Right lobe of liver (tissue), 6 donors: Measurements from ENCODE around the gene PCSK6. TPM values are rescaled to one million over a fixed set of nuclear protein-coding genes. Genes with fewer than 3 reads are reported as not detected.

Source experiments
- ATAC-seq, 4 donors: fragments of 200-7000 bp; cut with Tn5 transposase; one replicate each; pipeline ENCODE4 v1.9.1; 2020; ENCODE audit warnings: mild to moderate bottlenecking in 4 of 4, moderate library complexity in 4 of 4
- DNase-seq, 3 donors: peaks; one replicate each; pipeline ENCODE4 v3.0.0-alpha.2; 2020
- H3K27ac ChIP-seq, 3 donors: fragments of 200-600 bp; one replicate each; pipeline ENCODE4 v1.8.0; 2022
- H3K27me3 ChIP-seq, 2 donors: fragments of 200-600 bp; one replicate each; pipeline ENCODE4 v1.8.0; 2022
- H3K36me3 ChIP-seq, 4 donors: fragments of 200-600 bp; sonication (generic) in 1 of 4; one replicate each; pipeline versions ENCODE4 v1.5.1 to v1.8.0; 2017 to 2022; ENCODE audit warnings: control low read depth in 1 of 4
- H3K4me1 ChIP-seq, 4 donors: fragments of 200-600 bp; sonication (generic) in 1 of 4; one replicate each; pipeline versions ENCODE4 v1.5.1 to v1.8.0; 2017 to 2022; ENCODE audit warnings: control low read depth in 1 of 4
- H3K4me3 ChIP-seq, 3 donors: fragments of 200-600 bp; one replicate each; pipeline ENCODE4 v1.8.0; 2022
- H3K9me3 ChIP-seq, 4 donors: fragments of 200-600 bp; sonication (generic) in 1 of 4; one replicate each; pipeline versions ENCODE4 v1.5.1 to v1.8.0; 2017 to 2022; ENCODE audit warnings: control low read depth in 1 of 4
- POLR2A ChIP-seq: fragments of 450-650 bp; IDR thresholded peaks from one replicate; pipeline ENCODE4 v1.6.1; 2017; ENCODE audit warnings: antibody characterized with exemption, mild to moderate bottlenecking
- WGBS: methylation state at CpG from one replicate; pipeline ENCODE4 v1.1.6; 2018; ENCODE audit warnings: low coverage, low lambda C conversion rate; ENCODE audit not compliant: insufficient coverage; ENCODE audit errors: missing lambda C conversion rate; 5-methylcytosine and 5-hydroxymethylcytosine counted together
- intact Hi-C, 2 donors: fragments of 100-400 bp; cut with DNase I; formaldehyde crosslinking; loops; one replicate each; pipeline versions ENCODE4 v1.11.2 to v1.14.1; 2022
- total RNA-seq, 6 experiments: library from RNA; depleted of rRNA in 2 of 6; stranded (reverse); fragments of >200 nt in 2 of 6; fragmentation: NEBNext Ultra II Directional in 3 of 6; extraction: Animal tissue kit (Norgen Biotek cat#: 25700) in 3 of 6; gene quantifications; one replicate each; pipeline versions ENCODE4 v1.1.0 to v1.2.4, GENCODE V29; 2016 to 2023
- TF ChIP-seq, protein P1 (sequence below), 4 donors: fragments of 200-600 bp in 3 of 4; fragments of 450-650 bp in 1 of 4; IDR thresholded peaks; one replicate each; pipeline versions ENCODE4 v1.5.1 to v1.8.0; 2016 to 2022; ENCODE audit warnings: antibody characterized with exemption in 4 of 4, mild to moderate bottlenecking in 2 of 4
- donor health status: DM: no; HTN: yes; CAD: no.
- donor health status: DM: no; HTN: no; CAD: no.
- donor health status: DM: no; HTN: no; CAD: no.
- donor health status: DM: no; HTN: yes; CAD: no.
- donor health status: DM: no; HTN: yes; CAD: no.

The PCSK6 gene
- total RNA-seq, 6 experiments from 2014 or later: 165 to 218 (median 207) TPM

GRCh38 chr15:101453123-101454120, 36.1 kb downstream of the PCSK6 start:
- TF ChIP-seq, protein P1, sequence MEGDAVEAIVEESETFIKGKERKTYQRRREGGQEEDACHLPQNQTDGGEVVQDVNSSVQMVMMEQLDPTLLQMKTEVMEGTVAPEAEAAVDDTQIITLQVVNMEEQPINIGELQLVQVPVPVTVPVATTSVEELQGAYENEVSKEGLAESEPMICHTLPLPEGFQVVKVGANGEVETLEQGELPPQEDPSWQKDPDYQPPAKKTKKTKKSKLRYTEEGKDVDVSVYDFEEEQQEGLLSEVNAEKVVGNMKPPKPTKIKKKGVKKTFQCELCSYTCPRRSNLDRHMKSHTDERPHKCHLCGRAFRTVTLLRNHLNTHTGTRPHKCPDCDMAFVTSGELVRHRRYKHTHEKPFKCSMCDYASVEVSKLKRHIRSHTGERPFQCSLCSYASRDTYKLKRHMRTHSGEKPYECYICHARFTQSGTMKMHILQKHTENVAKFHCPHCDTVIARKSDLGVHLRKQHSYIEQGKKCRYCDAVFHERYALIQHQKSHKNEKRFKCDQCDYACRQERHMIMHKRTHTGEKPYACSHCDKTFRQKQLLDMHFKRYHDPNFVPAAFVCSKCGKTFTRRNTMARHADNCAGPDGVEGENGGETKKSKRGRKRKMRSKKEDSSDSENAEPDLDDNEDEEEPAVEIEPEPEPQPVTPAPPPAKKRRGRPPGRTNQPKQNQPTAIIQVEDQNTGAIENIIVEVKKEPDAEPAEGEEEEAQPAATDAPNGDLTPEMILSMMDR (IDR thresholded peaks at IDR 0.05): peak in 2 of 4 donors; percentile 11 to 18
- TF ChIP-seq POLR2A: peak; percentile 50
- H3K9me3 ChIP-seq: no peaks in the 10 kb centered on the region
- peak; percentile 45 to 74 (median 60) for ATAC-seq

DNA sequence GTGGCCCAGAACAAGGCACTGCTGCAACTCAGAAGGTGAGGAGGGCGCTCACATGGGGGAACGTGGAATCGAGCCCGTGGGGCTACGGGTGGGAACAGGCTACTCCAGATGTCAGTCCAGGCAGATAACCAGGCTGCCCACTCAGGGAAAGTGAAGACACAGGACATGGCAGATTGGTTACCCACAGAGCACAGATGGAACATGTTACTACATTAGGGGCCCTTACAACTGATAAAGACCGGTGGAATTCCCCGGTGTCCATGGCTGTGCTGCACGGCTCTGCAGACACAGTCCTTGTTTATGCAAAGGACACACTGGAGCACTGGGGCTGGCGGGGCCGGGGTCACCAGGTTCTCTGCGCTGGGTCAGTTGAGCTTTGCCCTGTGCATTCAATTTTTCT, 36.9 kb downstream of the PCSK6 start:
- H3K27ac ChIP-seq: peak overlapping the region; percentile 74 to 98 (median 92)
- no peaks in the 10 kb centered on the region for H3K9me3 ChIP-seq
- WGBS: 36% methylated on average over 8 of the region's 11 CpGs
- ATAC-seq (peak; percentile 6 to 49 (median 34)), DNase-seq (peak in 1 of 3 donors; percentile 59)
- H3K27me3 ChIP-seq: no peaks in the 10 kb centered on the region
- no peak for TF ChIP-seq POLR2A
- TF ChIP-seq, protein P1 (IDR thresholded peaks at IDR 0.05): no peak
- no peak overlapping the region for H3K4me3 ChIP-seq
- peaks cover 0 to 82% (median 39%) of the 10 kb centered on the region in 4 donors for H3K4me1 ChIP-seq
- H3K36me3 ChIP-seq: peaks cover 0 to 6% (median 2%) of the 10 kb centered on the region in 4 donors
- intact Hi-C loops: no loop called here

More at GRCh38 chr15:101453123-101454120, 36.1 kb downstream of the PCSK6 start:
- peak in 2 of 3 donors; percentile 80 to 81 for DNase-seq
- Histone ChIP-seq H3K36me3 (peaks cover 0 to 6% (median 2%) of the 10 kb centered on the region in 4 donors), H3K4me1 (peaks cover 0 to 73% (median 35%) of the 10 kb centered on the region in 4 donors), H3K27me3 (no peaks in the 10 kb centered on the region), H3K4me3 (no peak overlapping the region), H3K27ac (peak overlapping the region; percentile 74 to 98 (median 92))
- 60% methylated on average over 8 of the region's 20 CpGs for WGBS
- intact Hi-C loops: no loop called here

DNA sequence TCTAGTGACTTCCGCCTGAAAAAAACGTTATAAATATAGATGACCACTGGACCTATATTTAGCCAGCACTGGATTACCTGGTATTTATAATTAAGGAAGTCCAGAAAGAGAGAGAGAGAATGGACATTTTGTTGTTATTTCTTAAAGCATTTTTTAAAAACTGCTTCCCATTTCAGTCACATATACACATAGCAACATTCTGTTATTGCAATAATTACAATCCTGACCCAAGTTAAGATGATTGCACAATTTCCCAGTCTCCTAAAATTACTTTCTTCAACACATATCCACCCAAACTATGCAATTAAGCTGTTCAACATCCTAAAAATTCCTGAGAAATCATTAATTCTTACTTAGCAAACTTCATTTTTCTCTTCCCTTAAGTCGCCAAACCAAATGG, 37.7 kb downstream of the PCSK6 start:
- Histone ChIP-seq H3K36me3 (peaks cover 0 to 6% (median 2%) of the 10 kb centered on the region in 4 donors), H3K4me3 (no peak overlapping the region), H3K27ac (peak overlapping the region; percentile 74 to 98 (median 92)), H3K27me3 (no peaks in the 10 kb centered on the region), H3K9me3 (no peaks in the 10 kb centered on the region), H3K4me1 (peaks cover 0 to 86% (median 42%) of the 10 kb centered on the region in 4 donors)
- WGBS: 42% methylated on average over 3 of the region's 3 CpGs
- intact Hi-C loops: no loop called here
- ATAC-seq: no peak
- TF ChIP-seq POLR2A: no peak
- TF ChIP-seq, protein P1 (IDR thresholded peaks at IDR 0.05): no peak
- DNase-seq: no peak

DNA sequence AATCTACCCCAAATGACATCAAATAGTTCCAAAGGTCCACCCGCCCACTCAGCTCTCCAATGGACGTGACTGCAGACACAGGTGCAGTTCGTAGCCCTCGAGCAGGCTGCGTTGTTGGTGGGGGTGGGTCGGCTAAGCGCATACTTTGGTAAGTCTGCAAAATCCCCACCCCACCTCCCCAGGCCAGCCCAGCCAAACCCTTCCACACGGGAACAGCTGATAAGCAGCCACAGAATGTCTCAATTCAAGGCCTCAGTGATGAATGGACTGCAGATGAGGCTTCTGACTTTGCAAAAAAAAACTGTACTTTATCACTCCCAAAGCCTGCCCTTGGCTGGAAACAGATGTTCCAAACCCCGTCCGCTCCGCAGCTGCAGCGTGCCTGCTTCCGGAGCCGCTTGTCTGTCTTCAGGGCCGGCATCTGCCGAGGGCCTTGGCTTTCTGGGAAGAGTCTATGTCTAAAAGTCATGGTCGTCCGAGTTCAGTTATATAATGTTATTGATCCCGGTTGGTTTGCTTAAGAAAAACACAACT, 38.2 kb downstream of the PCSK6 start:
- Histone ChIP-seq H3K27me3 (no peaks in the 10 kb centered on the region), H3K36me3 (peaks cover 0 to 6% (median 2%) of the 10 kb centered on the region in 4 donors), H3K9me3 (no peaks in the 10 kb centered on the region), H3K4me1 (peaks cover 0 to 86% (median 45%) of the 10 kb centered on the region in 4 donors), H3K27ac (peak overlapping the region; percentile 74 to 98 (median 92)), H3K4me3 (no peak overlapping the region)
- DNase-seq: peak; percentile 87 to 92 (median 91)
- TF ChIP-seq, protein P1 (IDR thresholded peaks at IDR 0.05): no peak
- TF ChIP-seq POLR2A: peak; percentile 50
- 11% methylated on average over 19 of the region's 19 CpGs for WGBS
- intact Hi-C loops: no loop called here
- ATAC-seq: peak; percentile 32 to 48 (median 41)
